ENCODE data around the gene OR11G2.
"Not testable (repeated sequence)": the region's sequence is repeated elsewhere in the genome, so short reads cannot be mapped to it uniquely, and the experiment has no call there.

The OR11G2 gene

DNA sequence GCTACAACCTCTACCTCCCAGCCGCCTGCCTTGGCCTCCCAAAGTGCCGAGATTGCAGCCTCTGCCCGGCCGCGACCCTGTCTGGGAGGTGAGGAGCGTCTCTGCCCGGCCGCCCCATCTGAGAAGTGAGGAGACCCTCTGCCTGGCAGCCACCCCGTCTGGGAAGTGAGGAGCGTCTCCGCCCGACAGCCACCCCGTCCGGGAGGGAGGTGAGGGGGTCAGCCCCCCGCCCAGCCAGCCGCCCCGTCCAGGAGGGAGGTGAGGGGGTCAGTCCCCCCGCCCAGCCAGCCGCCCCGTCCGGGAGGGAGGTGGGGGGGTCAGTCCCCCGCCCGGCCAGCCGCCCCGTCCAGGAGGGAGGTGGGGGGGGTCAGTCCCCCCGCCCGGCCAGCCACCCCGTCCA, 21.7 kb downstream of the OR11G2 start:
- not testable (repeated sequence) for H3K9me3 ChIP-seq (ENCODE audit: control insufficient read depth in 5 of 5, low read length in 5 of 5); H3K27ac ChIP-seq (ENCODE audit: low read depth, low read length); H3K9ac ChIP-seq (ENCODE audit: low read length in 5 of 5); H3K27me3 ChIP-seq (ENCODE audit: control insufficient read depth in 5 of 5, insufficient read depth in 4 of 5, low read length in 5 of 5); H3K4me3 ChIP-seq (ENCODE audit: low read depth in 1 of 5, low read length in 5 of 5); H3K36me3 ChIP-seq (ENCODE audit: control insufficient read depth in 5 of 5, insufficient read depth in 5 of 5, low read length in 5 of 5); H3K4me1 ChIP-seq (ENCODE audit: control insufficient read depth in 5 of 5, insufficient read depth in 5 of 5, low read length in 5 of 5)

DNA sequence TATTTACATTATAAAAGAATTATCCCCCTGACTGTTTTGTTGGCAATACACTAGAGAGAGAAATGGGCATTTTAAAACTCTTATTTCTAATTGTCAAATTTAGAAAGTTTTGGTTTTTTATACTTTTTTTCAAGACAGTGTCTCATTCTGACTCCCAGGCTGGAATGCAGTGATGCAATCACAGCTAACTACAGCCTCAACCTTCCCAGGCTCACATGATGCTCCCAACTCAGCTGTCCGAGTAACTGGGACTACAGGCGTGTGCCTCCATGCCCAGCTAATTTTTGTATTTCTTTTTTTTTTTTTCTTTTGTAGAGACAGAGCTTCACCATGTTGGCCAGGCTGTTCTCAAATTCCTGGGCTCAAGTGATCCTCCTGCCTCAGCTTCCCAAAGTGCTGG, 24.5 kb downstream of the OR11G2 start:
- no peak overlapping the region for H3K9ac ChIP-seq (ENCODE audit: low read length in 5 of 5)
- no peak overlapping the region for H3K4me3 ChIP-seq (ENCODE audit: low read depth in 1 of 5, low read length in 5 of 5)
- H3K27ac ChIP-seq (ENCODE audit: low read depth, low read length) = no peak overlapping the region
- H3K9me3 ChIP-seq (ENCODE audit: control insufficient read depth in 5 of 5, low read length in 5 of 5) = no peaks in the 10 kb centered on the region
- no peaks in the 10 kb centered on the region for H3K36me3 ChIP-seq (ENCODE audit: control insufficient read depth in 5 of 5, insufficient read depth in 5 of 5, low read length in 5 of 5)
- H3K27me3 ChIP-seq (ENCODE audit: control insufficient read depth in 5 of 5, insufficient read depth in 4 of 5, low read length in 5 of 5) = no peaks in the 10 kb centered on the region
- peaks cover 0 to 1% (median 0%) of the 10 kb centered on the region in 5 donors for H3K4me1 ChIP-seq (ENCODE audit: control insufficient read depth in 5 of 5, insufficient read depth in 5 of 5, low read length in 5 of 5)

- Histone ChIP-seq H3K9ac (ENCODE audit: low read length in 5 of 5) (no peak overlapping the region), H3K4me3 (ENCODE audit: low read depth in 1 of 5, low read length in 5 of 5) (no peak overlapping the region), H3K27ac (ENCODE audit: low read depth, low read length) (no peak overlapping the region), H3K36me3 (ENCODE audit: control insufficient read depth in 5 of 5, insufficient read depth in 5 of 5, low read length in 5 of 5) (no peaks in the 10 kb centered on the region), H3K9me3 (ENCODE audit: control insufficient read depth in 5 of 5, low read length in 5 of 5) (no peaks in the 10 kb centered on the region), H3K27me3 (ENCODE audit: control insufficient read depth in 5 of 5, insufficient read depth in 4 of 5, low read length in 5 of 5) (no peaks in the 10 kb centered on the region), H3K4me1 (ENCODE audit: control insufficient read depth in 5 of 5, insufficient read depth in 5 of 5, low read length in 5 of 5) (peaks cover 0 to 1% (median 0%) of the 10 kb centered on the region in 5 donors)
Measured at GRCh38 chr14:20219033-20219432, 28.3 kb downstream of the OR11G2 start.

- Histone ChIP-seq H3K27me3 (ENCODE audit: control insufficient read depth in 5 of 5, insufficient read depth in 4 of 5, low read length in 5 of 5) (no peaks in the 10 kb centered on the region), H3K9me3 (ENCODE audit: control insufficient read depth in 5 of 5, low read length in 5 of 5) (peaks cover 0 to 3% (median 0%) of the 10 kb centered on the region in 5 donors), H3K4me3 (ENCODE audit: low read depth in 1 of 5, low read length in 5 of 5) (no peak within 1 kb of the TSS), H3K36me3 (ENCODE audit: control insufficient read depth in 5 of 5, insufficient read depth in 5 of 5, low read length in 5 of 5) (no peaks in the 10 kb centered on the region), H3K27ac (ENCODE audit: low read depth, low read length) (no peak within 1 kb of the TSS), H3K9ac (ENCODE audit: low read length in 5 of 5) (no peak within 1 kb of the TSS), H3K4me1 (ENCODE audit: control insufficient read depth in 5 of 5, insufficient read depth in 5 of 5, low read length in 5 of 5) (peaks cover 0 to 1% (median 0%) of the 10 kb centered on the region in 5 donors)
Measured at GRCh38 chr14:20223410-20223809, 32.7 kb downstream of the OR11G2 start, which contains the start of gene OR11H6. TSS of gene OR11H6 (plus strand) at chr14:20223710. CDS start at chr14:20223710, 0 bp downstream.

- H3K4me1 ChIP-seq (ENCODE audit: control insufficient read depth in 5 of 5, insufficient read depth in 5 of 5, low read length in 5 of 5) = no peaks in the 10 kb centered on the region
- H3K27me3 ChIP-seq (ENCODE audit: control insufficient read depth in 5 of 5, insufficient read depth in 4 of 5, low read length in 5 of 5) = no peaks in the 10 kb centered on the region
- peaks cover 4 to 17% (median 11%) of the 10 kb centered on the region in 5 donors for H3K9me3 ChIP-seq (ENCODE audit: control insufficient read depth in 5 of 5, low read length in 5 of 5)
- no peak within 1 kb of the TSS for H3K27ac ChIP-seq (ENCODE audit: low read depth, low read length)
- H3K4me3 ChIP-seq (ENCODE audit: low read depth in 1 of 5, low read length in 5 of 5) = peak within 1 kb of the TSS in 2 of 5 donors; percentile 1 to 5
- no peak within 1 kb of the TSS for H3K9ac ChIP-seq (ENCODE audit: low read length in 5 of 5)
- no peaks in the 10 kb centered on the region for H3K36me3 ChIP-seq (ENCODE audit: control insufficient read depth in 5 of 5, insufficient read depth in 5 of 5, low read length in 5 of 5)
Measured at GRCh38 chr14:20228681-20229080, 38.0 kb downstream of the OR11G2 start, which contains the start of gene OR11H7. TSS of gene OR11H7 (plus strand) at chr14:20228981.

DNA sequence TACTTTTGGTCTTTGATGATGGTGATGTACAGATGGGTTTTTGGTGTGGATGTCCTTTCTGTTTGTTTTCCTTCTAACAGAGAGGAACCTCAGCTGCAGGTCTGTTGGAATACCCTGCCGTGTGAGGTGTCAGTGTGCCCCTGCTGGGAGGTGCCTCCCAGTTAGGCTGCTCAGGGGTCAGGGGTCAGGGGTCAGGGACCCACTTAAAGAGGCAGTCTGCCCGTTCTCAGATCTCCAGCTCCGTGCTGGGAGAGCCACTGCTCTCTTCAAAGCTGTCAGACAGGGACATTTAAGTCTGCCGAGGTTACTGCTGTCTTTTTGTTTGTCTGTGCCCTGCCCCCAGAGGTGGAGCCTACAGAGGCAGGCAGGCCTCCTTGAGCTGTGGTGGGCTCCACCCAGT, 44.7 kb downstream of the OR11G2 start:
- not testable (repeated sequence) for H3K4me1 ChIP-seq (ENCODE audit: control insufficient read depth in 5 of 5, insufficient read depth in 5 of 5, low read length in 5 of 5); H3K4me3 ChIP-seq (ENCODE audit: low read depth in 1 of 5, low read length in 5 of 5); H3K36me3 ChIP-seq (ENCODE audit: control insufficient read depth in 5 of 5, insufficient read depth in 5 of 5, low read length in 5 of 5); H3K27ac ChIP-seq (ENCODE audit: low read depth, low read length); H3K27me3 ChIP-seq (ENCODE audit: control insufficient read depth in 5 of 5, insufficient read depth in 4 of 5, low read length in 5 of 5); H3K9ac ChIP-seq (ENCODE audit: low read length in 5 of 5); H3K9me3 ChIP-seq (ENCODE audit: control insufficient read depth in 5 of 5, low read length in 5 of 5)

DNA sequence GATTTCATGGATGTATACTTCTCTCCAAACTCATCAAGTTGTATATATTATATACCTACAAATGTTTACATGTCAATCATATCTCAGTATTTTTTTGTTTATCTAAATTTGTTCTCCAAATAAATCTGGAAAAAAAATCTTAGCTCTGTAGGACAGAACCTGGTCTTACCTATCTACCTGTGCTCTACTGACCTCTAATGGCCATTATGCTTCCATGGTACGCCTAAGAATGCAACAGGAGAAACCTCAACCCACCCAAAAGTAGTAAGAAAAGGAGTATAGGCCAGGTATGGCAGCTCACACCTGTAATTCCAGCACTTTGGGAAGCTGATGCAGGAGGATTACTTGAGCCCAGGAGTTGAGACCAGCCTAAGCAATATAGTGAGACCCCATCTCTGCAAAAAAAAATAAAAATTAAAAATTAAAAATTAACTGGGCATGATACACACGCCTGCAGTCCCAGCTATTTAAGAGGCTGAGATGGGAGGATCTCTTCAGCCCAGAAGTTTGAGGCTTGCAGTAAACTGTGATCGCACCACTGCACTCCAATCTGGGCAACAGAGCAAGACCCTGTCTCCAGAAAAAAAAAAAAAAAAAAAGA, 57.0 kb downstream of the OR11G2 start:
- Histone ChIP-seq H3K36me3 (ENCODE audit: control insufficient read depth in 5 of 5, insufficient read depth in 5 of 5, low read length in 5 of 5) (no peaks in the 10 kb centered on the region), H3K4me3 (ENCODE audit: low read depth in 1 of 5, low read length in 5 of 5) (no peak overlapping the region), H3K9me3 (ENCODE audit: control insufficient read depth in 5 of 5, low read length in 5 of 5) (peaks cover 3 to 8% (median 6%) of the 10 kb centered on the region in 5 donors), H3K27me3 (ENCODE audit: control insufficient read depth in 5 of 5, insufficient read depth in 4 of 5, low read length in 5 of 5) (no peaks in the 10 kb centered on the region), H3K9ac (ENCODE audit: low read length in 5 of 5) (no peak overlapping the region), H3K27ac (ENCODE audit: low read depth, low read length) (no peak overlapping the region), H3K4me1 (ENCODE audit: control insufficient read depth in 5 of 5, insufficient read depth in 5 of 5, low read length in 5 of 5) (no peaks in the 10 kb centered on the region)

All from subcutaneous abdominal adipose tissue (tissue), 5 donors.